ENCODE measurements around the gene OGFOD2. TPM values are rescaled to one million over a fixed set of nuclear protein-coding genes. Genes with fewer than 3 reads are reported as not detected.

The OGFOD2 gene
- total and polyA plus RNA-seq, 2 of the 13 experiments (the other 11 are each of a cell fraction or from before 2014, with no cell fraction given) = 13.2 to 14.6 TPM

- ChIA-PET CTCF (ENCODE audit: low intra/inter-chr PET ratio, low total read pairs) (no interaction called here), POLR2A (no interaction called here)
- Histone ChIP-seq H3K36me3 (replicated peaks in 1 of 2; ENCODE audit: control insufficient read depth in 1 of 2, insufficient read depth in 2 of 2, low read length in 2 of 2) (peaks cover 2 to 8% of the 10 kb centered on the region in 2 experiments; a peak in 4 of 5 replicates), H3K79me2 (ENCODE audit: insufficient read depth, low read length) (no peaks in the 10 kb centered on the region), H4K20me1 (ENCODE audit: insufficient read depth, low read length) (no peaks in the 10 kb centered on the region), H3K4me3 (replicated peaks in 1 of 3; ENCODE audit: insufficient read depth in 1 of 3, low read depth in 2 of 3, low read length in 3 of 3) (no peak overlapping the region), H3K4me2 (ENCODE audit: low read depth, low read length) (no peak overlapping the region), H3K9me3 (ENCODE audit: low read length) (no peaks in the 10 kb centered on the region), H2AFZ (ENCODE audit: low read length) (no peak overlapping the region), H3K27ac (ENCODE audit: extremely low read length, insufficient read depth, low read length) (no peak overlapping the region), H3K9ac (ENCODE audit: insufficient read depth, low read depth, low read length) (no peak overlapping the region), H3K4me1 (ENCODE audit: insufficient read depth, low read length) (peaks cover 17% of the 10 kb centered on the region), H3K27me3 (ENCODE audit: control insufficient read depth in 1 of 2, insufficient read depth in 2 of 2, low read length in 2 of 2) (no peaks in the 10 kb centered on the region)
- intact Hi-C loops (cut with micrococcal nuclease; ENCODE audit: unreplicated experiment) (loop anchor here (2.0 kb wide), 1 partner anchor 41 kb away; no protein-coding TSS in a partner anchor), in situ Hi-C loops (cut with HindIII; ENCODE audit: extremely low pct_ligation_motif_present, low pct_unique_long_range_greater_than_20kb) (no loop called here)
- TF ChIP-seq RCOR2 (CRISPR knock-in tag; IDR thresholded peaks at IDR 0.05) (no peak), CSRNP1 (CRISPR knock-in tag; IDR thresholded peaks at IDR 0.05) (no peak), MLLT10 (CRISPR knock-in tag; IDR thresholded peaks at IDR 0.05) (no peak), HNRNPK (IDR thresholded peaks at IDR 0.05; ENCODE audit: low read depth, low read length, poor library complexity, severe bottlenecking) (peak; percentile 65), NFIC (IDR thresholded peaks at IDR 0.05; ENCODE audit: low read length) (no peak), ATF1 (CRISPR knock-in tag; IDR thresholded peaks at IDR 0.05) (no peak)
- no peak for ATAC-seq
- no peak for DNase-seq (ENCODE audit: low spot score)
- no peak for FAIRE-seq
- WGBS (ENCODE audit: low lambda C conversion rate) = 100% methylated on average over 1 of the region's 1 CpG
- BruUV-seq (replicated peaks) = no TSS peak
These were observed 42.7 kb downstream of the OGFOD2 start for GRCh38 chr12:123017753-123018152.

- ChIA-PET CTCF (ENCODE audit: low intra/inter-chr PET ratio, low total read pairs) (no interaction called here), POLR2A (interaction anchor here (1.0 to 2.3 kb wide), 3 partner anchors 35 to 213 kb away, joined by 4 to 9 read pairs (median 9); partner anchors contain the start of genes MPHOSPH9 and MTRFR)
- peaks cover 17% of the 10 kb centered on the region for H3K4me1 ChIP-seq (ENCODE audit: insufficient read depth, low read length)
- H3K4me3 ChIP-seq (replicated peaks in 1 of 3; ENCODE audit: insufficient read depth in 1 of 3, low read depth in 2 of 3, low read length in 3 of 3) = no peak overlapping the region
- H3K4me2 ChIP-seq (ENCODE audit: low read depth, low read length) = no peak overlapping the region
- H3K9me3 ChIP-seq (ENCODE audit: low read length) = no peaks in the 10 kb centered on the region
- in situ Hi-C loops (cut with HindIII; ENCODE audit: extremely low pct_ligation_motif_present, low pct_unique_long_range_greater_than_20kb) (no loop called here), intact Hi-C loops (cut with micrococcal nuclease; ENCODE audit: unreplicated experiment) (loop anchor here (2.0 kb wide), 1 partner anchor 39 kb away; no protein-coding TSS in a partner anchor)
- H2AFZ ChIP-seq (ENCODE audit: low read length) = no peak overlapping the region
- 90% methylated on average over 2 of the region's 2 CpGs for WGBS (ENCODE audit: low lambda C conversion rate)
- BruUV-seq (replicated peaks) = no TSS peak
- H3K79me2 ChIP-seq (ENCODE audit: insufficient read depth, low read length) = no peaks in the 10 kb centered on the region
- H3K36me3 ChIP-seq (replicated peaks in 1 of 2; ENCODE audit: control insufficient read depth in 1 of 2, insufficient read depth in 2 of 2, low read length in 2 of 2) = peaks cover 2% of the 10 kb centered on the region in 2 experiments; a peak in 2 of 5 replicates
- FAIRE-seq (no peak), ATAC-seq (peak; percentile 70), DNase-seq (ENCODE audit: low spot score) (no peak)
- no peaks in the 10 kb centered on the region for H3K27me3 ChIP-seq (ENCODE audit: control insufficient read depth in 1 of 2, insufficient read depth in 2 of 2, low read length in 2 of 2)
- H3K27ac ChIP-seq (ENCODE audit: extremely low read length, insufficient read depth, low read length) = peak overlapping the region; percentile 36
- H3K9ac ChIP-seq (ENCODE audit: insufficient read depth, low read depth, low read length) = no peak overlapping the region
- no peaks in the 10 kb centered on the region for H4K20me1 ChIP-seq (ENCODE audit: insufficient read depth, low read length)
- TF ChIP-seq REPIN1 (CRISPR knock-in tag; IDR thresholded peaks at IDR 0.05; ENCODE audit: borderline replicate concordance, low read depth) = no peak
- TF ChIP-seq ZNF713 (CRISPR knock-in tag; IDR thresholded peaks at IDR 0.05) = no peak
- no peak for TF ChIP-seq HHEX (CRISPR knock-in tag; IDR thresholded peaks at IDR 0.05)
- TF ChIP-seq ZXDC (CRISPR knock-in tag; IDR thresholded peaks at IDR 0.05) = no peak
- no peak for TF ChIP-seq ZBTB38 (CRISPR knock-in tag; IDR thresholded peaks at IDR 0.05)
- TF ChIP-seq POLR2G (IDR thresholded peaks at IDR 0.05; ENCODE audit: low read depth, low read length) = no peak
- TF ChIP-seq ZBTB33 (CRISPR knock-in tag; IDR thresholded peaks at IDR 0.05) = no peak
These were observed 44.7 kb downstream of the OGFOD2 start for GRCh38 chr12:123019841-123020138.

Data from HepG2 (cell line).